Measurements from ENCODE around the gene CASKIN1.
"Not testable (repeated sequence)": the region's sequence is repeated elsewhere in the genome, so short reads cannot be mapped to it uniquely, and the experiment has no call there.

The CASKIN1 gene, protein sequence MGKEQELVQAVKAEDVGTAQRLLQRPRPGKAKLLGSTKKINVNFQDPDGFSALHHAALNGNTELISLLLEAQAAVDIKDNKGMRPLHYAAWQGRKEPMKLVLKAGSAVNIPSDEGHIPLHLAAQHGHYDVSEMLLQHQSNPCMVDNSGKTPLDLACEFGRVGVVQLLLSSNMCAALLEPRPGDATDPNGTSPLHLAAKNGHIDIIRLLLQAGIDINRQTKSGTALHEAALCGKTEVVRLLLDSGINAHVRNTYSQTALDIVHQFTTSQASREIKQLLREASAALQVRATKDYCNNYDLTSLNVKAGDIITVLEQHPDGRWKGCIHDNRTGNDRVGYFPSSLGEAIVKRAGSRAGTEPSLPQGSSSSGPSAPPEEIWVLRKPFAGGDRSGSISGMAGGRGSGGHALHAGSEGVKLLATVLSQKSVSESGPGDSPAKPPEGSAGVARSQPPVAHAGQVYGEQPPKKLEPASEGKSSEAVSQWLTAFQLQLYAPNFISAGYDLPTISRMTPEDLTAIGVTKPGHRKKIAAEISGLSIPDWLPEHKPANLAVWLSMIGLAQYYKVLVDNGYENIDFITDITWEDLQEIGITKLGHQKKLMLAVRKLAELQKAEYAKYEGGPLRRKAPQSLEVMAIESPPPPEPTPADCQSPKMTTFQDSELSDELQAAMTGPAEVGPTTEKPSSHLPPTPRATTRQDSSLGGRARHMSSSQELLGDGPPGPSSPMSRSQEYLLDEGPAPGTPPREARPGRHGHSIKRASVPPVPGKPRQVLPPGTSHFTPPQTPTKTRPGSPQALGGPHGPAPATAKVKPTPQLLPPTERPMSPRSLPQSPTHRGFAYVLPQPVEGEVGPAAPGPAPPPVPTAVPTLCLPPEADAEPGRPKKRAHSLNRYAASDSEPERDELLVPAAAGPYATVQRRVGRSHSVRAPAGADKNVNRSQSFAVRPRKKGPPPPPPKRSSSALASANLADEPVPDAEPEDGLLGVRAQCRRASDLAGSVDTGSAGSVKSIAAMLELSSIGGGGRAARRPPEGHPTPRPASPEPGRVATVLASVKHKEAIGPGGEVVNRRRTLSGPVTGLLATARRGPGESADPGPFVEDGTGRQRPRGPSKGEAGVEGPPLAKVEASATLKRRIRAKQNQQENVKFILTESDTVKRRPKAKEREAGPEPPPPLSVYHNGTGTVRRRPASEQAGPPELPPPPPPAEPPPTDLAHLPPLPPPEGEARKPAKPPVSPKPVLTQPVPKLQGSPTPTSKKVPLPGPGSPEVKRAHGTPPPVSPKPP (N-terminal part only)

DNA sequence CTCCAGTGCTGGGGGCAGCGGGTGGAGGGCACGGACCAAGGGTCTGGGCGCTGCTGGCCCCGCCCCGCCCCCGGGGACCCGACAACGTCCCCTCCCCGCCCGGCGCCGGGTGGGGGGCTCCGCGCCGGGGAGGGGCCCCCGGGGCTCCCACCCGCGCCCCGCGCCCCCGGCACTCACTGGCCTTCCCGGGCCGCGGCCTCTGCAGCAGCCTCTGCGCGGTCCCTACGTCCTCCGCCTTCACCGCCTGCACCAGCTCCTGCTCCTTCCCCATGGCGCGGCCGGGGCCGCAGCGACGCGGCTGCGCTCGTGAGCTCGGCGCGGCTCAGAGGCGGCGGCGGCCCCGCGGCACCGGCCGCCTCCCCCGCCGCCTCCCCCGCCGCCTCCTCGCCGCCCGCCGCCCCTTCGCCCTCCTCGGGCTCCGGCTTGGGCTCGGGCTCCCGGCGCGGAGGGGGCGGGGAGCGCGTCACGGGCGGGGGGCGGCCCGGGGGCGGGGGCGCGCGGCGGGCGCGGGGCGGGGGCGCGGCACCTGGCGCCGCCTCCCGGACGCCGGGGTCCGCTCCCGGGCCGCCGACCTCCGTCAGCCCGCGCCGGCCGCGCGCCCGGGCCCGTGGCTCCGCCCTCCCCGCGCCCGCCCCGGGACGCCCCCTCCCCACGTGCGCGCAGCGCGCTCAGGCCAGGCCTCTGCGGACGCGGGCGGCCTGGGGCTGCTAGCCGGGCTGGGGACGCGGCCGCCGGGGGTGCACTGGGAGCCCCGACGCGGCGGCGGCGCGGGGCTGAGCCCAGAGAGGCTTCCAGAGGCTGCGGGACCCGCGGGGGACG is at the start of gene CASKIN1:
CASKIN1 (minus strand) TSS at position 444 of the 819 bp plus-strand sequence; CDS start at position 271, 173 bp downstream.
- peak; percentile 28 for DNase-seq (ENCODE audit: low read depth)

DNA sequence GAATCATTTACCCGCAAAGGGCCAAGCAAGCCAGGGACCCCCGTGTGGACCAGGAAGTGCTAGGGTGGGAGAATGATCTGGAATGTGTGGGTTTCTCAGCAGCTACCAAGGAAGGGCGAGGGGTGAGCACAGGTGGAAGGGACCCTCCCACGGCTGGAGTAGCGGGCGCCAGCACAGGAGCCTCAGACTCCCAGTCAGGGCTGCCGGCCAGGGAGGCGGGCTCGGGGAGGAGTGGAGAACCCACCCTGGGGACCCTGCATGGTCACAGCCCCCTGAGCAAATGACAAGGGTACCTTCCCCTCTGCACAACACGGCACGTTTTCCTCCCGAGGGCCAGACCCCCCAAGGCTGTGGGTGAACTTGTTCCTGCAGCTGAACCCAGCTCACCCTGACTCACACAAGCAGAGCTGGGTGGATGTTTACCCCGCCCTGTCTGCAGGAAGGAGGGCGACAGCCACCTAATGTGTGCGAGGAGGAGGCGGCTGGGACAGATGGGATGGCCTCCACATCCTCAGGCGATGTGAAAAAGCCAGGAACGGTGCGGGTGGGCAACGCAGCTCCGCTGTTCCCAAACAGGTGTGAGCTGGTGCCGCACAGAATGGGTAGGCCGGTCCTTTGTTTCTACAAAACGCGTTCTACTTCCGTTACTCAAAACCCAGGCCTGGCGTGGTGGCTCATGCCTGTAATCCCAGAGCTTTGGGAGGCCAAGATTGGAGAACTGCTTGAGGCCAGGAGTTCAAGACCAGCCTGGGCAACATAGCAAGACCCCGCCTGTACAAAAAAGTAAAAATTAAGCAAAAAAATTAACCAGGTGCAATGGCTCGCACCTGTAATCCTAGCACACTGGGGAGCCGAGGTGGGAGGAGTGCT is 48.8 kb upstream of the CASKIN1 start:
- DNase-seq (ENCODE audit: low read depth): peak; percentile 42

DNA sequence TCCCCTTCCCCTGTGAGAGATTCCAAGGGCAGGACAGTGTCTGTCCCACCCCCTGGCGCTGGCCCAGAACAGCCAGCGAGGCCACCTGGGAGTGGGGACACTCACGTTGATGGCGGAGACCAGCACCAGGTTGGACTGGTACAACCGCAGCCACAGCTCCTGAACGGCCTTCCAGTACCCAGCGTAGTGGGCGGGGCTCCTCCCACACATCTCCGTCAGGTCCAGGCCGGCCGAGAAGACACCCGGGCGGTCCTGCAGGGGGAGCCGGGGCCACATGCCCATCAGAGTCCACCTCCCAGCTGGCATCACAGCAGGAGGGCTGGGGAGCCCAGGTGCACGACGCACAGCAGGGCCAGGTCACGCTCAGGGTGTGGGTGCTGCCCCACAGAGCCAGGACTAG is 47.9 kb upstream of the CASKIN1 start:
- no peak for DNase-seq (ENCODE audit: low read depth)

DNA sequence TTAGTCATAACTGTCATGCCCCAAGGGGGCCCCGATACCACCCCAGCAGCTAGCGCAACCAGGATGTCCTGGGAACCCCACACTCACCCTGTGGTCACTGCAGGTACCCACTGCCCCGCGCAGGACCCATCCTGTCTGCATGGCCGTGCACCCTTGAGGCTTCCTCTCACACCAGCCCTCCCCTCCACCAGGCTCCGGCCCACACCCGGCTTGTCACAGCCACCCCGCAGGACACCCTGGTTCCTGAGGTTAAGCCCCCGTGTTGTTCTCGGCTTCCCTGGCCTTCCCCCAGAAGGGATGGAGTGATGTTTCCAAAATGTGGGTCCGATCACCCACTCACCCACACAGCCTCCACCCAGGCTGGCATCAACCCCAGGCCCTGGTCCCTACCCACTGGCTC is 47.4 kb upstream of the CASKIN1 start:
- DNase-seq (ENCODE audit: low read depth): no peak

DNA sequence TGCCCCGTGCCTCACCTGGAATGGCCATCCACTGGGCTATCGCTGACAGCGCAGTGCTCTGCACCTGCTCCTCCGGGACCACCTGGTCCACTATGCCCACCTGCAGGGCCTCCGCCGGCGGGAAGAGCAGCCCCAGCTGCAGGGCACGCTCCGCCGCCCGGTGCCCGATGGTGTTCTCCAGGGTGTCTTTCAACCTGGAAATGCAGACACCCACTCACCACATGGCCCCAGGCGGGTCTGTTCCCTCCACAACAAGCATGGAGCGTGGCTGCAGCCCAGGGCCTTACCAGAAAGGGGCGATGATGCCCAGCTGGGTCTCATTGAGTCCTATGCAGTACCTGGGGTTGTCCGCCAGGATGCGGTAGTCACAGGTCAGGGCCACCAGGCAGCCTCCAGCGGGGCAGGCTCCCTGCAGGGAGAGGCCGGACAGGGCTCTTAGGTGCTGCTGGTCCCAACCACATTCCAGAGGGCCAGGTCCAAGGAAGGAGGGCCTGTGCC is 46.7 kb upstream of the CASKIN1 start:
- peak; percentile 28 for DNase-seq (ENCODE audit: low read depth)

DNA sequence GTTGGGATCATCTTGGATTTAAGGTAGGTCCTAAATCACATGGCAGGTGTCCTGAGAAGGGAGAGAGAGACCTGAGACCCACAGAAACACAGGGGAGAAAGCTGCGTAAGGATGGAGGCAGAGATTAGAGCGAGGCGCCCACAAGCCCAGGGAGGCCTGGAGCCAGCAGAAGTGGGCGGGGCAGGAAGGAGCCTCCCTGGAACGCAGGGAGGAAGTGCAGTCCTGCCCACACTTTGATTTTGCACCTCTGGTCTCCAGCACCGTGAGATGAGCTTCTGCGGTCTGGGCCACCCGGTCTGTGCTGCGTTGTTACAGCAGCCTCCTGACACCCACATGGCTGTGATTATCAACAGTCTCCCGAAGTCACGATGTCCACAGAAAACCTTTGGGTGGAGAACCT is 46.2 kb upstream of the CASKIN1 start:
- DNase-seq (ENCODE audit: low read depth): no peak

DNA sequence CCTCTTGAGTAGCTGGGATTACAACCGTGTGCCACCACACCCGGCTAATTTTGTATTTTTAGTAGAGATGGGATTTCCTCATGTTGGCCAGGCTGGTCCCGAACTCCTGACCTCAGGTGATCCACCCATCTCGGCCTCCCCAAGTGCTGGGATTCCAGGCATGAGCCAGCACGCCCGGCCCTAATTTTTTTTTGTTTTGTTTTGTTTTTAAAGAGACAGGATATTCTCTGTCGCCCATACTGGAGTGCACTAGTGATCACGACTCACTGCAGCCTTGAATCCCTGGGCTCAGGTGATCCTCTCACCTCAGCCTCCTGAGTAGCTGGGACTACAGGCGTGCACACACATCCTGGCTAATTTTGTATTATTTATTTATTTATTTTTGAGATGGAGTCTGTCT is 43.9 kb upstream of the CASKIN1 start:
- not testable (repeated sequence) for DNase-seq (ENCODE audit: low read depth)

DNA sequence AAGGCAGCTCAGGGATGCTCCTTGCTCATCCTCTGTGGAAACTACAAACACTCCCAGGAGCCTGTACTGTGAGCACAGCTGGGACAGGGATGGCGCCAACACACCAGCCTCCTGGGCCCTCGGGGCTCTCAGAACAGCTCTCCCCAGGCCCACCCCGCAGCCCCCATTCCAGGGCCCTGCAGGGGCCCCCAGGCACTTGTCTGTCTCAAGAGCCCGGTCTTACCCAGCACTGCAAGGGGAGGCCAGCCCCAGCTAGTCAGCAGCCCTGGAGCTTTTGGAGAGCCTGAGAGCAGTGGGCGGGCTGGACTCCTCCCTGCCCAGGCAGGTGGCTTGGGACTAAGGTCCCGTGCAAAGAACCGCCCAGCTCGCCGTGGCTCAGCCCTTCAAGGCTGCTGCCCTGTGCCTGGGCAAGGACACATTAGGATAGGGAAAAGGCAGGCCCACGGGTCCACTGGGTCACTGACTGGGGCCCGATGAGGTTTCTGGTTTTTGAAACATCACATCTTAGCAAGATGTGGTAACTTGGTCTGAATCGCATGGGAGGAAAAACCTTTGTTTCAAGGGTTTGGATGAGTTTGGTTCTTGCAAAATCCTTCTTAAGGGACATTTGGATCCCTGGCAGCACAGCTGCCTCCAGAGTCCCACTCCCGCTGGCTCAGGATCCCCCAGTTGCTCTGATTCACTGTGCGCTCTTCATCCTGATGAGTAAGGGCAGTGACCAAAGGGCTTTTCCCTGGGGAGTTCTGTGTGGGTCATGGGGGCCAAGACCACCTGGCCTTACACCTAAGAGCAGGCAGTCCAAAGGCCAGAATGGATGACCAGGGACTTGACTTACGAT is 42.7 kb upstream of the CASKIN1 start:
- DNase-seq (ENCODE audit: low read depth): peak; percentile 17

DNA sequence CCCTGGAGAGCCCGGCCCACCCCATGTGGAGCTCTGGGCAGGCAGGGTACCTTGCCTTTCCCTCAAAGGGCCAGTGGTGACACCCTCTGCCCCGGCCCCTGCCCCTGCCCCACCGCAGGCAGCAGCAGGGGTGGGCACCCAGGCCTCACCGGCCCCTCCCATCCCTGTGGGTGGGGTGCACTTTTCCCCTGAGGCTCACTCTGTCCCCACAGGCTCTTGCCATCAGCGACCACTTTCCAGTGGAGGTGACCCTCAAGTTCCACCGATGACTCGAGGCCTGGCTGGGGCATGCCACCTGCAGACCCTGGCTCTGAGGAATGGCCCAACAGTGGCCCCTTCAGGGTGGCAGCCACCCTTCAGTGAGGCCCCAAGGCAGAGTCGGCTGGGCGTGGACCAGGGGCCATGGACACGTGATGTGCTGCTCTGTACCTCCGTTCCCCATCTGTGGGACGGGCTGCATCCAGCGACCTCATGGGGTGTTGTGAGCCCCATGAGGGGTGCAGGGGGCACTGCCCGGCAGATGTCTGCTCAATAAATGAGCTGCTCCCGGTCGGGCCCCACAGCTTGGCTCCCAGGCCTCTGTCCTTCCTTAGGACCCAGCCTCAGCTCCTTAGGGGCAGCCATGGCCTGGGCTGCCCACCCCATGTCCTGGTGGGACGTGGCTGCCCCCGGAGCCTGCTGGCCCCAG is 41.9 kb upstream of the CASKIN1 start:
- no peak for DNase-seq (ENCODE audit: low read depth)

DNA sequence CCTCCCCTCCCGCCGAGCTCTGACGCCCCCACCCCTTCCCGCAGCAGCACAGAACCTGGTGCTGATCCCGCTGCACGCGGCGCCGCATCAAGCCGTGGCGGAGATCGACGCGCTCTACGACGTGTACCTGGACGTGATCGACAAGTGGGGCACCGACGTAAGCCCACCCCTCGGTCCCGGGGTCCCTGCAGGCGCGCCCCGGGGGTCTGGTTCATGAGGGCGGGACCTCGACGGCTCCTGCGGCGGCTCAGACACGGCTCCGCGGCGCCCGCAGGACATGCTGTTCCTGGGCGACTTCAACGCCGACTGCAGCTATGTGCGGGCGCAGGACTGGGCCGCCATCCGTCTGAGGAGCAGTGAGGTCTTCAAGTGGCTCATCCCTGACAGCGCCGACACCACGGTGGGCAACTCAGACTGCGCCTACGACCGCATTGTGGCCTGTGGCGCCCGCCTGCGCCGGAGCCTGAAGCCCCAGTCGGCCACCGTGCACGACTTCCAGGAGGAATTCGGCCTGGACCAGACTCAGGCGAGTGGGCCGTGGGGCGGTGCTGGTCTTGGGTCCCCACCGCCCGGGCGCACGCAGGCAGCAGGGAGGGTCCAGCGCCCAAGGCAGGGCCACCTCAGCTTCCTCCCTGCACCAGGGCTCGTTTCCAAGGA is 41.2 kb upstream of the CASKIN1 start:
- DNase-seq (ENCODE audit: low read depth): no peak

DNA sequence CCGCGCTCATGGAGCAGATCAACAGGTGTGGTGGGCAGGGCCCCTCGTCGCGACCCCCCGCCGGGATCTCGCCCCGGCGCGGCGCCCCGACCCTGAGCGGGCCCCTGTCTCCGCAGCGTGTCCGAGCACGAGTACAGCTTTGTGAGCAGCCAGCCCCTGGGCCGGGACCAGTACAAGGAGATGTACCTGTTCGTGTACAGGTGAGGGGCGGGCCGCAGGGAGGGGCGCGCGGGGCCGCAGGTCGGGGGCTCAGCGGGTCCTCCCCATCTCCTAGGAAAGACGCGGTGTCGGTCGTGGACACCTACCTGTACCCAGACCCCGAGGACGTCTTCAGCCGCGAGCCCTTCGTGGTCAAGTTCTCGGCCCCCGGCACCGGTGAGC is 40.7 kb upstream of the CASKIN1 start:
- no peak for DNase-seq (ENCODE audit: low read depth)

DNA sequence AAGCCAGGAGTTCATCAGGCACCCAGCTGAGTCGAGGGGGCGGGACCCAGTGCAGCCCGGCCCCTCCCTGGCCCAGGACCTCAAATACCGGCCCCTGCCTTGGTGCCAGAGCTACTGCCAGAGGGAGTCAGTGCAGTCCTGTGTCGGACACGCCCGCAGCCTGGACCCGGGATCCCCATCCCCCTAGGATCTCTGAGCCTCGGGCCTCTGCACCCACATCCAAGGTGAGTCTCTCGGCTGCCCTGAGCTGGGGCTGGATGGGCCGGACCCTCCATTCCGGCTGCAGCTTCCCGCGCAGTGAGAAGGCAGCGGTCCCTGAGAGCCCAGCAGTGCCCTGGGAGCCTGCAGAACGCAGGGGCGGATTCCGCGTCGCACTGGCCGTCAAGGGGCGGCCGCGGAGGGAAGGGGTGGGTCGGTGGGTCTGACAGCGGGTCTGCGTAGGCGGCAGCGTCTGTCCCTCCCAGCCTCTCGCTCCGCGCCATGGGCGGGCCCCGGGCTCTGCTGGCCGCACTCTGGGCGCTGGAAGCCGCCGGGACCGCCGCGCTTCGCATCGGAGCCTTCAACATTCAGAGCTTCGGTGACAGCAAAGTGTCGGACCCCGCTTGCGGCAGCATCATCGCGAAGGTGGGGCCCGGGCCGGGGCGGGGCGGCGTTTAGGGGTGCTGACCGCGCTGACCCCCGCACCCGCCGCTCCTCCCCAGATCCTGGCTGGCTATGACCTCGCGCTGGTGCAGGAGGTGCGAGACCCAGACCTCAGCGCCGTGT is 40.1 kb upstream of the CASKIN1 start, which contains the start of gene DNASE1L2:
DNASE1L2 (plus strand) TSS at position 108 of the 765 bp plus-strand sequence; CDS start at position 481, 373 bp downstream.
- peak; percentile 28 for DNase-seq (ENCODE audit: low read depth)

DNA sequence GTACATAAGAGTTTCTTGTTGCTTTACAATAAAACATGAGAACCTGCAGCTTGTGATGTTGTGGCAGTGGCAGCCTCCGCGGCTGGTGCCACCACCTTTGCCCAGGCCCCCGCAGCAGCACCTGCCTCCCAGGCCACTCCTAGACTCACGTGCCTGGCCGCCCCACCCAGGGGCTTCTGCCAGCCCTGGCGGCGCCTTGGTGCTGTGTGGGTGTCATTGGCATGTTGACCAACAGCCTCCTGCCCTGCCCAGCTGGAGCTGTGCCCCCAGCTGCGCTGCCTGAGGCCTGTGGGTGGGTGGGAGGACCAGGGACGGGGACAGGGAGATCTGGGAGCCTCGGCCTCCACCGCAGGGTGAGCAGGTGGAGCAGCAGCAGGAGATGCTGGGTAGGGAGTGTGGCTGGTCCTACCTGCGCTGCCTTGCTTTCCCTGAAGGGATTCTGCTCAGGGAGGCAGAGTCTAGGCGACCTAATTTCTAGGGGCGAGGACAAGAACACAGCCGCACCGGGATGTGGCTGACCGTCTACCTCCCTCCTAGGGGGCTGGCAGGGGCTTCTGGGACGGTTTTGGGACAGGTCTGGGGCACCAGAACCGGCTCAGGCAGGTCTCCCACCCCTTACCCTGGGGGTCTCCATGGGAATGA is 39.4 kb upstream of the CASKIN1 start:
- DNase-seq (ENCODE audit: low read depth): no peak

DNA sequence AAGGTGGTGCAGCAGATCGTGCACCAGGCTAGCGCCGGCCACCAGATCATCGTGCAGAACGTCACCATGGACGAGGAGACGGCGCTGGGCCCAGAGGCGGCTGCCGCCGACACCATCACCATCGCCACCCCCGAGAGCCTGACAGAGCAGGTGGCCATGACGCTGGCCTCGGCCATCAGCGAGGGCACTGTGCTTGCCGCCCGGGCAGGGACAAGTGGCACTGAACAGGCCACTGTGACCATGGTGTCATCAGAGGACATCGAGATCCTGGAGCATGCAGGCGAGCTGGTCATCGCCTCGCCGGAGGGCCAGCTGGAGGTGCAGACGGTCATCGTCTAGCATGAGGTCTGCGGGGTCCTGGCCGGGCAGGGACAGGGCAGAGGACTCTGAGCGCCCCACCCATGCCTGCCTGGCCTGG is 38.8 kb upstream of the CASKIN1 start:
- DNase-seq (ENCODE audit: low read depth): no peak

DNA sequence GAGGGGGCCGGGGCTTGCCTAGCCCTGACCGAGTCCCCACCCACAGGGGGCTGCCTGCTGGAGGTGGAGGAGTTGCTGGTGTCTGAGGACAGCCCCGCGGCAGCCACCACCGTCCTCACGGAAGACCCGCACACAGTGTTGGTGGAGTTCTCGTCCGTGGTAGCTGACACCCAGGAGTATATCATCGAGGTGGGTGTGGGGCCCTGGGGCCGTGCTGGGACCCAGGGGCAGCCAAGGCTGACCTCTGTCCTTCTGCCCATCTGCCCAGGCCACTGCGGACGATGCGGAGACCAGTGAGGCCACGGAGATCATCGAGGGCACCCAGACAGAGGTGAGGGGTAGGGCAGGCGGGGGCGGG is 38.4 kb upstream of the CASKIN1 start:
- DNase-seq (ENCODE audit: low read depth): no peak

DNA sequence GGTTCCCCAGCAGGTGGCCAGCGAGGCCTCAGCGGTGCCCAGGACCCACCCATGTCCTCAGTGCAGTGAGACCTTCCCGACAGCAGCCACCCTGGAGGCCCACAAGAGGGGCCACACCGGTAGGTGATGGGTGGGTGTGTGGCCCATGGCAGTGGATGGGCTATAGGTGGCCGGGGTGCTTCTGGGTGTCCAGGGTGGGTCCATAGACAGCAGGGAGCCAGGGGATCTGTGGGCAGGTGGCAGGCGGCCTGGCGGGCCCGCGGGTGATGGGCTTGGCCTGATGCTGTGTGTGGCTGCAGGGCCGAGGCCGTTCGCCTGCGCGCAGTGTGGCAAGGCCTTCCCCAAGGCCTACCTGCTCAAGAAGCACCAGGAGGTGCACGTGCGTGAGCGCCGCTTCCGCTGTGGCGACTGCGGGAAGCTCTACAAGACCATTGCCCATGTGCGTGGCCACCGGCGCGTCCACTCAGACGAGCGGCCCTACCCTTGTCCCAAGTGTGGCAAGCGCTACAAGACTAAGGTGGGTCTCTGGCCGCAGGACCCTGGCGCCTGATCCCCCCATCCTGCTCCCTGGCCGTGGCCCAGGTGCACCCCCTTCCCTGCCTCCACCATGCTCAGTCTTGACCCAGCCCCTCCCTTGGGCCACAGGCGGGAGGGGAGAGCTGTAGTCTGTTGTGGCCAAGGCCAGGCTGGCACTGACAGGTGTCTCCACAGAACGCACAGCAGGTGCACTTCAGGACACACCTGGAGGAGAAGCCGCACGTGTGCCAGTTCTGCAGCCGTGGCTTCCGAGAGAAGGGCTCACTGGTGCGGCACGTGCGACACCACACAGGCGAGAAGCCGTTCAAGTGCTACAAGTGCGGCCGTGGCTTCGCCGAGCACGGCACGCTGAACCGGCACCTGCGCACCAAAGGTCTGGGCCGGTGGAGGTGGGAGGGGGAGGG is 37.7 kb upstream of the CASKIN1 start:
- DNase-seq (ENCODE audit: low read depth): no peak

Measured in ELR (cell line).